ENCODE data around the gene MYO1D. TPM values are rescaled to one million over a fixed set of nuclear protein-coding genes. Genes with fewer than 3 reads are reported as not detected.

Gene MYO1D
- total RNA-seq, 1 experiment from 2014 or later, result 40.8 TPM

DNA sequence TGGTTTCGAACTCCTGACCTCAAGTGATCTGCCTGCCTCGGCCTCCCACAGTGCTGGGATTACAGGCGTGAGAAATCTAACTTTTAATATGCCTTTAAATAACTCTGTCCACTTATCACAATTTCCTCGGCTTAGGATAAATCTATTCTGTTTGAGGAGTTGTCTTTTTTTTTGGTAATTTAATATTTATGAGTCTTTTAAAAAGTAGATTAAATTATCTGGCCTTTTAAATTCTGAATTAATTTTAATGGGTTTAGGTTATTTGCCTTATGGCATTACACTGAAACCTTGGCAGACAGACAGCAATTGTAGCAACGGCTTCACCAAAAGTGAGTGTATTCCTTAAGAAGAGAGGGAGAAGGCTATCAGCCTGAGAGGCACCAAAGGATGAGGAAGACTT, 66.2 kb downstream of the MYO1D start:
- no peak for DNase-seq
- Histone ChIP-seq H3K9me3 (ENCODE audit: insufficient read depth, low read depth) (no peaks in the 10 kb centered on the region), H2AFZ (no peak overlapping the region), H3K4me2 (no peak overlapping the region), H3K27me3 (ENCODE audit: insufficient read depth, low read depth) (no peaks in the 10 kb centered on the region), H4K20me1 (ENCODE audit: insufficient read depth) (no peaks in the 10 kb centered on the region), H3K79me2 (ENCODE audit: low read depth) (no peaks in the 10 kb centered on the region), H3F3A (ENCODE audit: insufficient read depth, low read depth) (no peaks in the 10 kb centered on the region), H3K36me3 (ENCODE audit: low read depth) (no peaks in the 10 kb centered on the region), H3K27ac (no peak overlapping the region), H3K9me2 (ENCODE audit: insufficient read depth) (no peaks in the 10 kb centered on the region), H3K4me3 (no peak overlapping the region), H3K4me1 (replicated peaks; ENCODE audit: insufficient read depth) (no peaks in the 10 kb centered on the region)
- CTCF ChIA-PET, result no interaction called here
- intact Hi-C loops (cut with micrococcal nuclease; ENCODE audit: unreplicated experiment), result no loop called here
- no peak for TF ChIP-seq EZH2 (IDR thresholded peaks at IDR 0.05; ENCODE audit: low read depth)
- POLR2A ChIA-PET (ENCODE audit: unreplicated experiment), result no interaction called here
- no TSS peak for BruUV-seq (replicated peaks)

DNA sequence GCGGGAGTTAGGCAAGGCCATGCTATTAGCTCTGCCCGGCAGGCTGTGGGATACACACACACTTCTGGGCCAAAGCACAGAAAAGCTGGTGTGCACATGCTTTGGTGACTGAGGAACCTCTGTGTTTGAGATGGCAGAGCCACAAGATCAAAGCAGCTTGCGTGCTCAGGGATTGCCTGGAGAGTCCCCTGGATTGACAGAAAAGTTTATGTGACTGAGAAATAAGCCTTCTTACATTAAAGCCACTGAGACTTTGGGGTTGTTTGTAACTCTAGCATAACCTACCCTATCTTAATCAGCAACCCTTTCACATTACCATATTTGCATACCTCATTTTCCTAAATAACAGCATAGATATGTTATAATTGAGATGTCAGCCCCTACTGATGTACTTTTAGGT, 69.3 kb downstream of the MYO1D start:
- peaks cover 6% of the 10 kb centered on the region; the same call in 1 of the 2 replicates for H3F3A ChIP-seq (ENCODE audit: insufficient read depth, low read depth)
- 0 out of 2 replicates have a peak, but pooled peaks cover 2% of the 10 kb centered on the region for H3K9me2 ChIP-seq (ENCODE audit: insufficient read depth)
- no peak overlapping the region for H2AFZ ChIP-seq
- H3K9me3 ChIP-seq (ENCODE audit: insufficient read depth, low read depth), result no peaks in the 10 kb centered on the region
- TF ChIP-seq EZH2 (IDR thresholded peaks at IDR 0.05; ENCODE audit: low read depth), result no peak
- TF ChIP-seq, protein P1, sequence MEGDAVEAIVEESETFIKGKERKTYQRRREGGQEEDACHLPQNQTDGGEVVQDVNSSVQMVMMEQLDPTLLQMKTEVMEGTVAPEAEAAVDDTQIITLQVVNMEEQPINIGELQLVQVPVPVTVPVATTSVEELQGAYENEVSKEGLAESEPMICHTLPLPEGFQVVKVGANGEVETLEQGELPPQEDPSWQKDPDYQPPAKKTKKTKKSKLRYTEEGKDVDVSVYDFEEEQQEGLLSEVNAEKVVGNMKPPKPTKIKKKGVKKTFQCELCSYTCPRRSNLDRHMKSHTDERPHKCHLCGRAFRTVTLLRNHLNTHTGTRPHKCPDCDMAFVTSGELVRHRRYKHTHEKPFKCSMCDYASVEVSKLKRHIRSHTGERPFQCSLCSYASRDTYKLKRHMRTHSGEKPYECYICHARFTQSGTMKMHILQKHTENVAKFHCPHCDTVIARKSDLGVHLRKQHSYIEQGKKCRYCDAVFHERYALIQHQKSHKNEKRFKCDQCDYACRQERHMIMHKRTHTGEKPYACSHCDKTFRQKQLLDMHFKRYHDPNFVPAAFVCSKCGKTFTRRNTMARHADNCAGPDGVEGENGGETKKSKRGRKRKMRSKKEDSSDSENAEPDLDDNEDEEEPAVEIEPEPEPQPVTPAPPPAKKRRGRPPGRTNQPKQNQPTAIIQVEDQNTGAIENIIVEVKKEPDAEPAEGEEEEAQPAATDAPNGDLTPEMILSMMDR (conservative IDR thresholded peaks at IDR 0.05), result no peak
- DNase-seq, result no peak
- no peaks in the 10 kb centered on the region for H4K20me1 ChIP-seq (ENCODE audit: insufficient read depth)
- H3K79me2 ChIP-seq (ENCODE audit: low read depth), result no peaks in the 10 kb centered on the region
- POLR2A ChIA-PET (ENCODE audit: unreplicated experiment), result no interaction called here
- H3K4me2 ChIP-seq, result no peak overlapping the region
- no peaks in the 10 kb centered on the region for H3K4me1 ChIP-seq (replicated peaks; ENCODE audit: insufficient read depth)
- CTCF ChIA-PET, result no interaction called here
- BruUV-seq (replicated peaks), result no TSS peak
- H3K27me3 ChIP-seq (ENCODE audit: insufficient read depth, low read depth), result no peaks in the 10 kb centered on the region
- intact Hi-C loops (cut with micrococcal nuclease; ENCODE audit: unreplicated experiment), result no loop called here
- H3K27ac ChIP-seq, result no peak overlapping the region
- no peak overlapping the region for H3K4me3 ChIP-seq
- H3K36me3 ChIP-seq (ENCODE audit: low read depth), result no peaks in the 10 kb centered on the region

DNA sequence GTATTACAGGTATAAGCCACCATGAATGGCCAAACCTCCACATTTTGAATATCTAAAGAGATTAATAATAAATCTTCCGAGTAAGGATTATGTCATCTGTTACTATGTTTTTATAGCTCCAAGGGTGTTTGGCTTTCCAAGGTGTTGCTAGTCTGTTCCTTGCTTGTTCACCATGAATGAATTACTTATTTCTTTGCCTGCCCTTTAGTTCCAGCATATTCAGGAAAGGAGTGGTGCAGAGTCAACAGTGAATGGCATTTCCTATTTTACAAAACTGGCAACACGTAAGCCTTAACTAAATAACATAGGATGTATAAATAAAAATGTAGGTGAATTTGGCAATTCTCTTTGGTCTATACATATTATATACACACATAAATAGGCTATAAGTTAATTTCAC, 70.3 kb downstream of the MYO1D start:
- no TSS peak for BruUV-seq (replicated peaks)
- Histone ChIP-seq H3K79me2 (ENCODE audit: low read depth) (no peaks in the 10 kb centered on the region), H3K4me1 (replicated peaks; ENCODE audit: insufficient read depth) (no peaks in the 10 kb centered on the region), H3K9me2 (ENCODE audit: insufficient read depth) (0 out of 2 replicates have a peak, but pooled peaks cover 4% of the 10 kb centered on the region), H3K4me2 (no peak overlapping the region), H2AFZ (no peak overlapping the region), H3F3A (ENCODE audit: insufficient read depth, low read depth) (peaks cover 6% of the 10 kb centered on the region; the same call in 1 of the 2 replicates), H3K4me3 (no peak overlapping the region), H3K36me3 (ENCODE audit: low read depth) (no peaks in the 10 kb centered on the region), H3K9me3 (ENCODE audit: insufficient read depth, low read depth) (no peaks in the 10 kb centered on the region), H3K27me3 (ENCODE audit: insufficient read depth, low read depth) (no peaks in the 10 kb centered on the region), H3K27ac (no peak overlapping the region), H4K20me1 (ENCODE audit: insufficient read depth) (no peaks in the 10 kb centered on the region)
- POLR2A ChIA-PET (ENCODE audit: unreplicated experiment), result interaction anchor here (0.7 kb wide), 1 partner anchor 1853 kb away, joined by 8 read pairs; no protein-coding TSS in a partner anchor
- TF ChIP-seq, protein P1 (conservative IDR thresholded peaks at IDR 0.05), result no peak
- no peak for TF ChIP-seq EZH2 (IDR thresholded peaks at IDR 0.05; ENCODE audit: low read depth)
- no peak for DNase-seq
- CTCF ChIA-PET, result no interaction called here
- intact Hi-C loops (cut with micrococcal nuclease; ENCODE audit: unreplicated experiment), result no loop called here
